Medulla oblongata (tissue), 1 donor: ENCODE results near the gene KIF5C.
A peak's percentile ranks its signal among the peaks of the same experiment; 100 is the strongest.

Source experiments
- DNase-seq: peaks from one replicate; pipeline ENCODE4 v3.0.0-alpha.2; 2015; ENCODE audit errors: extremely low spot score

Gene KIF5C

DNA sequence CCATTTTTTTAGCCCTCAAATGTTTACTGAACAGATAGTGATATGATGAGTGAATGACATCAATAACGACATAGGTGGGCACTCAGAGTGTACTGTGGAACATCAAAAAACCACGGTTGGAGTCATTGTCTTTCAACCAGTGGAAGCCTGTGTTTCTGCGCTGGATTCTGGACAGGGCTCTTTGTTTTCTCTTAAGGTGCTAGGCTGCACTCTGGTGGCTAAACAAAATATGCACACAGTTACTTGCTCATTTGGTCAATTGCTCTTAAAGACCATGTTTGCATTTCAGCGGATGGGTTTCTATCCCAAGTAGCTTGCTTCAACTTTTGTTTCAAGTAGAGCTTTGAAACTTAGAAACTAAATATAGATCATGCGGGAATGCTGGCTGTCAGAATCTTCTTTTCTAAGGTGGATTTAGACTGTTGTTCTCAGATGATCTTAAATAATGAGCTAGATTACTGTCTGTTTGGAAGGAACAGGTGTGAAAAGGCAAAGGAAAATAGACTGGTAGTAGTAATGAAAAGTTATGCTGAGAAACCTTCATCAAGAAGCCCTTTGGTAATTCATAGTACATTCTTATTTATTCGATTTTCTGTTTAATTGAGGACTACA is 115.0 kb downstream of the KIF5C start:
- peak; percentile 94 for DNase-seq

GRCh38 chr2:148990968-148991367 is 115.9 kb downstream of the KIF5C start:
- no peak for DNase-seq

GRCh38 chr2:148992448-148992847 is 117.4 kb downstream of the KIF5C start:
- no peak for DNase-seq

- DNase-seq, result no peak
These were observed 118.3 kb downstream of the KIF5C start for GRCh38 chr2:148993351-148993750.

GRCh38 chr2:148994341-148994740 is 119.3 kb downstream of the KIF5C start:
- DNase-seq, result no peak

DNA sequence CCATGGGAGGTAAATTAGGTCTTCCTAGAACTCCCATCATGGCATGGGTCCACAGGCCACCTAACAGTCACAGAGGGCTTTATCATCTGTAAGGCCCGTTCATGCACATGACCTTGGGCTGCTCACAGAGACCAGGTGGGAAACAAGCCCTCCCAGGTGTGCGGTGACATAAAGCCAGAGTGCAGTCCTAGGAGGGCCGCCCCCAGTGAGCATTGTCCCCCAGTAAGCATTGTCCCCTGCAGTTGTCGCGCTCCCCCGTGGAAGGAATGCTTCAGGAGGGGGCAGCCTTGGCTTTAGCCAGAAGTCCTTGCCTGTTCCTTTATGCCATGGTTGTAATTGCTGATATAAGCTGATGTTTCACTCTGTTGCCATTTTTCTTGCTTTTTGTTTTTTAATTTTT is 121.8 kb downstream of the KIF5C start:
- DNase-seq, result no peak

- DNase-seq, result no peak
These were observed 123.3 kb downstream of the KIF5C start for GRCh38 chr2:148998165-148998830.

DNA sequence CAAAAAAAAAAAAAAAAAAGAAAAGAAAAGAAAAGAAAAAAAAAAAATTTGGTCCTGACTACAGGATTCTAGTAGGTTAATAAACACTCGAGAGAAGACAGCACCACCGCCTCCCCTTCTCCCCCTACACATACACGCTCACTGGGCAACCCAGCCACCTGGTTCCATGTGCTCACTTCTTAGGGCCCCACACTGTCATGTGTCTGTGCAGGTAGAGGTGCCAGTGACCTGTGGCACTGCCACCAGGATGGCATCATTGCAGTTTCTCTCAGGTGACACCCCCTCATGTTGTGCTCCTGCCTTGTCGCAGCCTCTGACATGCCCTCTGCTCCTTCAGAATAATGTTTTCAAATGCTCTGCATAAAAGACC is 123.8 kb downstream of the KIF5C start:
- no peak for DNase-seq

GRCh38 chr2:148999451-148999921 is 124.5 kb downstream of the KIF5C start:
- DNase-seq, result peak; percentile 41

- no peak for DNase-seq
These were observed 125.3 kb downstream of the KIF5C start for GRCh38 chr2:149000158-149000938.

GRCh38 chr2:149001496-149001895 is 126.5 kb downstream of the KIF5C start:
- DNase-seq, result no peak

- no peak for DNase-seq
These were observed 127.4 kb downstream of the KIF5C start for GRCh38 chr2:149002378-149002890.

DNA sequence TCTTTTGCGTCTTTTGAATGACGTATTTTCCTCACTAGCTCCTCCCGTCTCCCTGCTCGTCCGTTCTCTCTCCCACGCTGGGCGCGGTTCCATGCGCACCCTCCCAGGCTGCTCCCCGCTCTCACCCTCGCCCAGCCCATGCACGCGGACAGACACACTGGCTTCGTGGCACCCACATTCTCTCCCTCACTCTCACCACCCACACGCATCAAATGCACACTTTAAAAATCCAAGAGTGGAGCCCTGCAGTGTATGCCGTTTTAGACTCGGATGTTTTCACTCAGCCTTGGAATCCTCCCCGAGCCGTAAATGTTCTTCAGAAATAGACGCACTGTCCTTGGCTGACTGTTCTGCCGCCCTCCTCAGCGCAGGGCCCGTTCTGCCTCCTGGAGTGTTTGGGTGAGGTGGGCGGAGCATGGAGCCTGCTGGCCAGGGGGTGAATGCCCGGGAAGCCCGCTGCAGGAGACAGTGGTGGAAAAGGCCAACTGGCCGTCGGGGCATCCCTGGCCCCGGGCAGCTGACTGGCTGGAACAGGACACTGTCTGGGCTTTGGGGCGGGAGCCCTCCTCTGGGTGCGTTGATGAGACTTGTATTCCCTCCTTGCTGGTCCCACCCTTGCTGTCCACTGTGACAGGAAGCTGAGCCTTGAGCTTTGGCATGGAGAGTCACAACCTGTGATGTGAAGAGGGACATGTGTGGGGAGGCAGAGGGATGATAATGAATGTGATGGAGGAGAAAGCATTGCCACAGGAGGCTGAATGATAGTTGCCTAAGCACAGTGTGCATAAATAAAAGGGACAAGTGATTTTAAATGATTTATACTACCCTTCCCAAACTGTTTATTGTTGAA is 128.1 kb downstream of the KIF5C start:
- no peak for DNase-seq

DNA sequence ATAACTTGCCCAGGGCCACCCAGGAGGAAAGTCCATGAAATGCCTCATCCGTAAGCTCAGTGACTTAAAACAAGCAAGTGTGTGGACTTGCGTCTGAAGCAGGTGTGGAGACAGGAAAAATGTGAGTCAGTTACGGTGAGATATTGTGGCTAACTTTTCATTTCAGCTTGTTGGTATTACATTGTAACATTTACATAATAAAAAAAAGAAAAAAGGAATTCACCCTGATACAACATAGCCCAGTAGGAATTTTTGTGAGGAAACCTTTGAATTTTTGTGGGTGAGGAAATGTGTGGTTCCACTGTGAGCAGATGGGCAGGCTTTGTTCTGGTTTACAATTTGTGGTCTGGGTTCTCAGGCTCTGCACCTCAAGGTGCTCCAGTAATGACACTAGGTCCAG is 129.8 kb downstream of the KIF5C start:
- no peak for DNase-seq

DNA sequence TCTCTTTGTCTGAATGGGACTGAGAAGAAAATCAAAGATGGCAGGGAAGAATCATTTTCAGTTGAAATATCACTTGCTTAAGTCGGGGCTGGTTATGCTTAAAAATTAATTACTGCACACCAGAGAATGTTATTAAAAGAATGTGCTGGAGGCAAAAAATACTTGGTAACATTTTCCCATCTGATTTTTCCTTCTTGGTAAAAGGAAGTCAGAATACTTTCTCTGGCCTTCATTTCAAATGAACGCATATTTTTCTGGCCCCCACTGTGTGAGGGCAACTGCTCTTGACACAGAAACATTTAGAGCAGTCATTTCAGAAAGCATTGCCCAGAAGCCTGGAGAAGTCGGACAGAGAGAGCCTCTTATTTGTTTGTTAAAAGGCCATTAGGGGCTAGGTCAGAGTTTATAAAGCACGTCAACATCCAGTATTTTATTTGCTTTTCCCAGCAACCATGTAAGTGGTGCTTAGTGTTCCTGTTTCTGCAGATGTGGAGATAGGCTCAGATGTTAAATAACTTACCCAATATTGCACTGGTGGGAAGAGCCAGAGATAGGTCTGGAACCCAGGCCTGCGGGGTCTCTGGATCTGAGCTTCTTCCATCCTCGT is 130.5 kb downstream of the KIF5C start:
- no peak for DNase-seq

GRCh38 chr2:149006883-149007543 is 132.0 kb downstream of the KIF5C start:
- no peak for DNase-seq

DNA sequence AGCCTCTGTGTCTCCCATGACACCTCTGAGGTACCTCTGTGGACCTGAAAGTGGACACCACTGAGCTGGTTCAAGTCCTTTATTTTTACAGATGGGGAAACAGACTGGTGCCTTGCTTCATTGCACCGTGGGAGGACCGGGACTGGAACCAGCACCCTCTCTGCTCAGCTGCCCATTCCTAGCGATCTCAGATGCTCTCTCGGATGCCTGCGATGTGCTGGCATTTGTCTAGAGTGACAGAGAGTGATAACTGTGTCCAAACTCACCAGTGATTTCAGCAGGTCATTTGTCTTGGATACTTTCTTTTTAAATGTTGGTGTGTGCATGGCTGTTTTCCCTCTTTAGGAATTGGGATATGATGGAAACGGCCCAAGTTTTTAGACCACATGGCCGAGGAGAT is 133.4 kb downstream of the KIF5C start:
- no peak for DNase-seq

DNA sequence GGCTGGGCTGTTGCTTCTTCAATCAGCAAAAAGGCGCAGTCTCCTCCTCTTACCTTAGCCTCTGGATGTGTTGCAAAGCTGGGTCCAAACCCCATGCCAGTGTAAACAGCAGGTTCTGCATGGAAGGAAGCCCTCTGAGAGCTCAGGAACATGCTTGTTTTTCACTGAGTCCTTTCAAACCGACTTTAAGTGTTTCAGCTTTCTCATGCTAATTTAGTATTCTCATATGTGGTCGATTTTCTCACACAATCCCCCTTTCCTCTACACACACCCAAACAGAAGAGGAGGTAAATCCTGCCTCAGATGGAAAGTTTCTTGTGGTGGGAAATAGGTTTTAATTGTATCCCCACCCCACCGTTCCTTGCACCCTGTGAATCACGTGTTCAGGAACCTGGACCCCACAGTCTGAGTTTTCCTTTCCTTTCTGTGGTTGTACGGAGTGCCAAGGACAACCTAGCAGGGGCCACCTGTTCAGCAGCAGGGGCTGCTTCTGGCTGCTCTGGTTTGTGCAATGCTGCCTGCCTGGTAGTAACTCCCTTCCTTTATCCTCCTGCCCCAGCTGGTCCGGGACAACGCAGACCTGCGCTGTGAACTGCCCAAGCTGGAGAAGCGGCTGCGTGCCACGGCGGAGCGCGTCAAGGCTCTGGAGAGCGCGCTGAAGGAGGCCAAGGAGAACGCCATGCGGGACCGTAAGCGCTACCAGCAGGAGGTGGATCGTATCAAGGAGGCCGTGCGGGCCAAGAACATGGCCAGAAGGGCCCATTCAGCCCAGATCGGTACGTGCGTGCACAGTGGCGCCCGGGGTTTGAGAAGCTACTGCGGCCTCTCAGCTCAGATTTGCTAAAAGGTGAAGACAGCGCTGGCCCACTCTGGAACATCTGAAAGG is 134.8 kb downstream of the KIF5C start:
- no peak for DNase-seq

GRCh38 chr2:149012545-149012944 is 137.5 kb downstream of the KIF5C start:
- DNase-seq, result no peak

- no peak for DNase-seq
These were observed 140.5 kb downstream of the KIF5C start for GRCh38 chr2:149015501-149015900.
